Suprapubic skin (tissue), 4 donors: Measurements from ENCODE around the gene AHSG. TPM values are rescaled to one million over a fixed set of nuclear protein-coding genes. Genes with fewer than 3 reads are reported as not detected.

Experiments used
- DNase-seq, 2 donors: peaks; one replicate each; pipeline ENCODE4 v3.0.0-alpha.2; 2019; ENCODE audit warnings: low spot score in 2 of 2
- H3K27ac ChIP-seq: fragments of 200-600 bp; sonication (generic); one replicate; pipeline ENCODE4 v1.5.1; 2019
- H3K27me3 ChIP-seq: fragments of 200-600 bp; sonication (generic); one replicate; pipeline ENCODE4 v1.5.1; 2019
- H3K36me3 ChIP-seq: fragments of 200-600 bp; sonication (generic); one replicate; pipeline ENCODE4 v1.5.1; 2019
- H3K4me1 ChIP-seq: fragments of 200-600 bp; sonication (generic); one replicate; pipeline ENCODE4 v1.5.1; 2019
- H3K4me3 ChIP-seq: fragments of 200-600 bp; sonication (generic); one replicate; pipeline ENCODE4 v1.5.1; 2019; ENCODE audit warnings: mild to moderate bottlenecking
- H3K9me3 ChIP-seq: fragments of 200-600 bp; sonication (generic); one replicate; pipeline ENCODE4 v1.5.1; 2019
- CTCF ChIP-seq, 2 donors: fragments of 200-600 bp in 1 of 2; fragments of 450-650 bp in 1 of 2; sonication (generic) in 1 of 2; IDR thresholded peaks; one replicate each; pipeline ENCODE4 v1.5.1; 2016 to 2019; ENCODE audit warnings: antibody characterized with exemption in 2 of 2, mild to moderate bottlenecking in 1 of 2, moderate library complexity in 1 of 2
- EP300 ChIP-seq: sonication (generic); formaldehyde crosslinking; IDR thresholded peaks from one replicate; pipeline ENCODE4 v1.6.1; 2017; ENCODE audit warnings: antibody characterized with exemption
- POLR2A ChIP-seq, 2 donors: fragments of 450-650 bp; IDR thresholded peaks; one replicate each; pipeline ENCODE4 v1.6.1; 2017; ENCODE audit warnings: antibody characterized with exemption in 2 of 2, mild to moderate bottlenecking in 2 of 2, moderate library complexity in 2 of 2
- POLR2AphosphoS5 ChIP-seq, 3 donors: sonication (generic); formaldehyde crosslinking; IDR thresholded peaks; one replicate each; pipeline ENCODE4 v1.6.1; 2017; ENCODE audit warnings: antibody characterized with exemption in 3 of 3
- WGBS: methylation state at CpG from one replicate; pipeline ENCODE4 v1.1.5; 2018; 5-methylcytosine and 5-hydroxymethylcytosine counted together
- total RNA-seq, 4 donors: library from RNA; depleted of rRNA; stranded (reverse); fragments of >200 nt; gene quantifications; one replicate each; pipeline ENCODE4 v1.1.0, GENCODE V29; 2016

The AHSG gene
- total RNA-seq, 4 donors from 2014 or later: 0.30 to 0.97 TPM; not detected in 2

DNA sequence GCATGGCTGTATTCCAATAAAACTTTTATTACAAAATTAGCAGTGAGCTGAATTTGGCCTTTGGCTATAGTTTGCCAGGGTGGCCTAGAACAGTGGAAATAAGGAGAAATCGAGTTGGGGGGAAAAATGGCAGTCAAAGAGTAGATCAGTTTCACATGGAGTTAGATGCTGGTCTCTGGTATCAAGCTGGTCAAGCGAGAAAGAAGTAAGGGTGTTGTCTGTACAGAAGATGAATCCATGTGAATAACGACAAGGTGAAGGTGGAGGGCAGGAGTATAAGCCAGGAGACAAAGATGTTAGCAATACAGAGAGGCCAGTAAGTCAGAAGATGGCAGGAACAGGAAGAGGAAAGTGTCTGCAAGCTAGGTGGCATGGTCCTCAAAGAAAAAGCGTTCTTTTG is 11.7 kb downstream of the AHSG start:
- no peak for DNase-seq

DNA sequence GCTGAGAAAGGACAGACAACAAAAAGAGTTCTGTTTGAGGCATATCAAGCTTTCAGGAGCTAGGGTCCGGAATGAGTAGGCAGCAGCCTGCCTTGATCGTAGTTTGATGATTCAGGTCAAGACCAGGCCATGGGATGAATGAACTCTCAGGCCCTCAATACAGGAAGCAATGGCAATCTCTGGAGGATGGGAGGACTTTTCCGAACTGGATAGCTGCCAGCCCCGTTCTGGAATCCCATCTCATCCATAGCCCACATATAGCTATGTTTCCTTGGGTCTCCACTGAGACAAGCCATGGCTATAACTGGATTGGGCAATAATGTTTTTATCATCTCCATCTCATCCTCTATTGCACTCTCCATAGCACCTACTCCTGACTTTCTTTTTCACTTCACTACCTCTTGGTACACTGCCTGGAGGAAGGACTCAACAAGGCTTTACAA is 12.8 kb downstream of the AHSG start:
- no peak overlapping the region for H3K4me3 ChIP-seq
- H3K4me1 ChIP-seq: no peaks in the 10 kb centered on the region
- H3K36me3 ChIP-seq: no peaks in the 10 kb centered on the region
- no peaks in the 10 kb centered on the region for H3K9me3 ChIP-seq
- TF ChIP-seq EP300 (no peak), POLR2AphosphoS5 (IDR thresholded peaks at IDR 0.05) (no peak), POLR2A (IDR thresholded peaks at IDR 0.05) (no peak), CTCF (IDR thresholded peaks at IDR 0.05) (no peak)
- WGBS: 76% methylated on average over 4 of the region's 4 CpGs
- H3K27ac ChIP-seq: no peak overlapping the region
- DNase-seq: peak in 1 of 2 donors; percentile 16
- no peaks in the 10 kb centered on the region for H3K27me3 ChIP-seq

More for the DNA sequence above, 11.7 kb downstream of the AHSG start:
- no peaks in the 10 kb centered on the region for H3K36me3 ChIP-seq
- 76% methylated on average over 4 of the region's 4 CpGs for WGBS
- no peaks in the 10 kb centered on the region for H3K4me1 ChIP-seq
- TF ChIP-seq POLR2AphosphoS5 (IDR thresholded peaks at IDR 0.05) (no peak), CTCF (IDR thresholded peaks at IDR 0.05) (no peak), EP300 (no peak), POLR2A (IDR thresholded peaks at IDR 0.05) (no peak)
- H3K27me3 ChIP-seq: no peaks in the 10 kb centered on the region
- no peak overlapping the region for H3K4me3 ChIP-seq
- no peak overlapping the region for H3K27ac ChIP-seq
- no peaks in the 10 kb centered on the region for H3K9me3 ChIP-seq

DNA sequence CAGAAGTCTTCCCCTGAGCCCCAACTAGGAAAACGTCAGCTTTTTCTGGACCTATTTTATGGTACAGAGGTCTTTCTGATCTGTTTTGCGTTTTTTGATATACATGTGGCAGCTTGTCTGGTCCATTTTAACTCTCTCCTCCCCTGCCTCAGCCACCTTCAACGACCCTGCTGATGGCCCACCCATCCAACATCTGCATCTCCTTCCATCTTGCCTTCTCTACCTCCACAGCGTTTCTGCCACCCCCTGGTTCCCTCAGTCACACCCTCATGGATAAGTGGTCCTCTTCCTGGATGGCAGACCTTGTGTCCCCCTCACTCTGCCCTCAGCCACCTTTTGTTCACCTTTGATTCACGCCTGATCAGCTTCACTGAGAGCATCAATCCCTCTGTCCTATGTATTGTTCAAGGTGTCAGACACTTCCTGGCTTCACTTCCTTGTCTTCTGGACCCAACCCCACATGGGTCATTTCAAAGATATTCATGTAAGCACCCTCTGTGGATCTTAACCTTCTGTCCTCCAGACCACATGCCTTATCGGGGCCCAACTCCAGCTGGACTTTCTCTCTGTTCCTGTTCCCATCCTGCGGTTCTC is 13.5 kb downstream of the AHSG start:
- peak in 1 of 2 donors; percentile 24 for DNase-seq
- no peaks in the 10 kb centered on the region for H3K4me1 ChIP-seq
- WGBS: 70% methylated on average over 7 of the region's 7 CpGs
- no peak overlapping the region for H3K27ac ChIP-seq
- H3K4me3 ChIP-seq: no peak overlapping the region
- no peaks in the 10 kb centered on the region for H3K36me3 ChIP-seq
- TF ChIP-seq POLR2AphosphoS5 (IDR thresholded peaks at IDR 0.05) (no peak), POLR2A (IDR thresholded peaks at IDR 0.05) (no peak), CTCF (IDR thresholded peaks at IDR 0.05) (no peak), EP300 (no peak)
- no peaks in the 10 kb centered on the region for H3K27me3 ChIP-seq
- no peaks in the 10 kb centered on the region for H3K9me3 ChIP-seq

DNA sequence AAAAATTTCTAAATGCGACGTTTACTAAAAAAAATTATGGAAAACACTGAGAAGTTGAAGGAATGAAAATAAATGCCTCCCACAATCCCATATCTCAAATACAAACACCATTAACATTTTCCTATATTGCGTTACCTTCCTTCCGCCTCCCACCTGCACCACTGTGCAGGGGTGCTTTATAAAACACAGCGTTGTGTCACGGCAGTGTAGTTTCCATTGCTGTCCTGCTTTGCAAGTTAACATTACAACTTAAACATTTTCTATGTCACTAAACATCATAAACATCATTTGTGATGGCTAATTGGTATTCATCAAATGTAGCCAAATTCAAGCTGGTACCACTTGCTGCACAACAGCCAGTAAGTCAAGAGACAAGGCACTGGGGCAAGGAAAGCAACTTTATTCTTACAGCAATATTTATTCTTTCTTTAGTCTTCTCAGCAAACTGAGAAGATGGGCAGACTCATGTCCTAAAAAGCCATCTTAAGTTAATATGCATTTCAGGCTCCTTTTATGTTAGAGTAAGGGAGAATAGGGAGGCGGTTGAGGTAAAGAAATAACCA is 15.1 kb downstream of the AHSG start:
- no peaks in the 10 kb centered on the region for H3K36me3 ChIP-seq
- peak in 1 of 2 donors; percentile 11 for DNase-seq
- TF ChIP-seq EP300 (no peak), CTCF (IDR thresholded peaks at IDR 0.05) (no peak), POLR2AphosphoS5 (IDR thresholded peaks at IDR 0.05) (no peak), POLR2A (IDR thresholded peaks at IDR 0.05) (no peak)
- no peaks in the 10 kb centered on the region for H3K9me3 ChIP-seq
- no peak overlapping the region for H3K4me3 ChIP-seq
- no peaks in the 10 kb centered on the region for H3K27me3 ChIP-seq
- H3K27ac ChIP-seq: no peak overlapping the region
- WGBS: 96% methylated on average over 7 of the region's 7 CpGs
- H3K4me1 ChIP-seq: no peaks in the 10 kb centered on the region

DNA sequence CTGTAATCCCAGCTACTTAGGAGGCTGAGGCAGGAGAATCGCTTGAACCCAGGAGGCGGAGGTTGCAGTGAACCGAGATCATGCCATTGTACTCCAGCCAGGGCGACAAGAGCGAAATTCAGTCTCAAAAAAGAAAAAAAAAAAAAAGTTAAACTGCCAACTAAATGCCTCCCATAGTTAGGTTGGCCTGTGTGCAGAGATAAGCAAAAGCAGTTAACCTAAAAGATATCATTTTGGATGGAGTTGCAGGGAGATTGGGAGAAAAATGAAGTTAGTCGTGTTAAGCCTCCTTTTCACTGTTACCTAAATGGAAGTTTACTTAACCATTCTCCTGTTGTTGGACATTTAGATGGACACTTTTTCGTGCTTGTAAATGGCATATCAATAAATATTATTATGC is 15.9 kb downstream of the AHSG start:
- Histone ChIP-seq H3K27ac (no peak overlapping the region), H3K36me3 (no peaks in the 10 kb centered on the region), H3K4me3 (no peak overlapping the region), H3K9me3 (no peaks in the 10 kb centered on the region), H3K27me3 (no peaks in the 10 kb centered on the region), H3K4me1 (peaks cover 4% of the 10 kb centered on the region)
- TF ChIP-seq EP300: no peak
- WGBS: 90% methylated on average over 7 of the region's 7 CpGs
- DNase-seq: no peak
